CD4-positive, alpha-beta T cell treated with Interleukin-6 at 100 ng/mL for 8 hours (primary cell): Measurements from ENCODE around the gene LCE3A.
"Not testable (repeated sequence)": the region's sequence is repeated elsewhere in the genome, so short reads cannot be mapped to it uniquely, and the experiment has no call there.

Source experiments
- DNase-seq: peaks from one replicate; pipeline ENCODE4 v3.0.0-alpha.2; 2020; ENCODE audit warnings: mixed read lengths, low spot score

Gene LCE3A, protein sequence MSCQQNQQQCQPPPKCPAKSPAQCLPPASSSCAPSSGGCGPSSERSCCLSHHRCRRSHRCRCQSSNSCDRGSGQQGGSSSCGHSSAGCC

GRCh38 chr1:152622803-152623202 is at the start of gene LCE3A:
LCE3A (minus strand) TSS chr1:152623103; CDS start chr1:152623103, 0 bp downstream.
- no peak for DNase-seq

DNA sequence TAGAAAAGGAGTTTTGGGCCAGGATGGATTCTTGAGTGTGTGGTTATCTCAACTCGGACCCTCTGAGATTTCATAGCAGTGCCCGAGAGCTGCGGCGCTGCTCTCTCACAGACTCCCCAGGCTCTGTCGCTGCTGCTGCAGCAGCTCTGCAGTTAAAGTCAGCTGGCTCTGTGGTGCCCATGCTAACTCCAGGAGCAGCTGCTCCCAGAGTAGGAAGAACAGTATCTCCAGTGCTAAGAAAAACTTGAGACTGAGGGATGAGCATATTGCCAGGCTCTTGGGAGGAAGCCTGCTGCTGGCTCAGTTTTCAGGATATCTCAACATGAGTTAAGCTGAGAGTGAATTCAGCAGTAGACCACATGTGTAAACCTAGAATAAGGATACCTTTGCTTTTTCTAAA is 44.7 kb upstream of the LCE3A start:
- DNase-seq = no peak

DNA sequence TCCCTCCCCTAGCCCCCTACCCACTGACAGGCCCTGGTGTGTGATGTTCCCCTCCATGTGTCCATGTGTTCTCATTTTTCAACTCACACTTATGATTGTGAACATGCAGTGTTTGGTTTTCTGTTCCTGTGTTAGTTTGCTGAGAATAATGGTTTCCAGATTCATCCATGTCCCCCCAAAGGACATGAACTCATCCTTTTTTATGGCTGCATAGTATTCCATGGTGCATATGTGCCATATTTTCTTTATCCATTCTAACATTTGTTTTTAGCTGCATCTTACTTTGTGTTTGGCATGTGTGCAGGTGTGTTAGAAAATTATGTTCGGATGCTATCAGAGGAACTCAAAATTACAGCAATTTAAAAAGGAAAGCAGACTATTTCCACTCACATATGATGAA is 43.3 kb upstream of the LCE3A start:
- not testable (repeated sequence) for DNase-seq

DNA sequence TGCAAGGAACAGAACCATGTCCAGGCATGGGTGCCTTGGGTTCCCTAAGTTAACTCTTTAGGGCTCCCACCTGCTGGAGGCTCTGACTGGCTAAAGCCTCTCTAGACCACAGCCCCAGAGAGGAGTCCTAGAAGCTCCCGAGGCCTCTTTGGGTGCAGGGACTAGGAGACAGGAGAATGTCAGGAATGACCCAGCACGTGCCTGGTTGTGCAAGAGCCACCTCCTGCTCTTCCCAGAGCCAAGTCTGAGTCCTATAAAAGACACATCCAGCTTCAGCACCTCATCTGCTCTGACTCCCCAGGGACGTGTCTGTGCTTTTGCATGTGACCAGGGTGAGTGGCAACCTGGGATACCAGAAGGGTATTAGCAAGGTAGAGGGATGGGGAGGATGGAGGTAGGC is 40.2 kb upstream of the LCE3A start, which contains the start of gene LCE2D:
Gene LCE2D, plus strand, starts transcription at position 283 of the 400 bp plus-strand sequence. CDS start 726 bp downstream, outside the sequence.
- no peak for DNase-seq

DNA sequence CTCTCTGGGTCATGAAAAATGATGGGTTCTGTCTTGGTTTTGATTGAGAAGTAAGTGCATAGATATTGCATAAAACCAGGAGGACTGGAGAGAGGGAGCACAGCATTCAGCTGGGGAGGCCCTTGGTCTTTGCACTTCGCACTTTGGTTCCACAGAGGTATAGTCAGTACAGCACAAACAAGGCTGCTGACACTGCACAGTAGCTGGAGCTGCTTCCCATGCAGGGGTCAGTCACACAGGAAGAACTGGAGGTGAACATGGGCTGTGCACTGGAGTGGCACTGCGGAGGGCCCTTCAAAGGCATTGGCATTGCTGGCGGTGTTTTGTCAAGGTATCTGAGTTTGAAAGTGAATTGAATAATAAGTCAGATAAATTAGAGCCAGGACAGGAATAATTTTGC is 35.7 kb upstream of the LCE3A start:
- no peak for DNase-seq

GRCh38 chr1:152657677-152658076 is 34.8 kb upstream of the LCE3A start:
- no peak for DNase-seq

GRCh38 chr1:152656459-152656858 is 33.6 kb upstream of the LCE3A start:
- DNase-seq = no peak

DNA sequence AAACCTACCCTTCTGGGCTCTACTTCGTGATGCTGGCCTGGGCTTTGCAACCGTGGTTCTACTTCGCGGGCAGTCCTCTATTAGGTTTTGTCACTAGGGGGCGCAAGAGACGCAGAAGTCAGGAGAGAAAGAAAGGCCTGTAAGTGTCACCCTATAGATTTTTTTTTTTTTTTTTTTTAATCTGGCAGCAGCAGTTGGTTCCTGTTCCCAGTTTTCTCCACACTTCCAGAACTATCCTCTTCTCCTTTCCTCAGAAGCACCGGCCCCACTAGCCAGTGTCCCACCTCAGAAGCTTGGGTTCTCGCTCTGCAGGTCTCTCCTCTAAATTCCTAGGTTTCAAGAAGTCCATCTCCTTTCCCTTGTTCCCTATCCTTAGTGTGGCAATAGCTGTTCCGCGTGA is 31.2 kb upstream of the LCE3A start:
- peak; percentile 14 for DNase-seq

GRCh38 chr1:152646656-152647055 is 23.8 kb upstream of the LCE3A start:
- DNase-seq = no peak

DNA sequence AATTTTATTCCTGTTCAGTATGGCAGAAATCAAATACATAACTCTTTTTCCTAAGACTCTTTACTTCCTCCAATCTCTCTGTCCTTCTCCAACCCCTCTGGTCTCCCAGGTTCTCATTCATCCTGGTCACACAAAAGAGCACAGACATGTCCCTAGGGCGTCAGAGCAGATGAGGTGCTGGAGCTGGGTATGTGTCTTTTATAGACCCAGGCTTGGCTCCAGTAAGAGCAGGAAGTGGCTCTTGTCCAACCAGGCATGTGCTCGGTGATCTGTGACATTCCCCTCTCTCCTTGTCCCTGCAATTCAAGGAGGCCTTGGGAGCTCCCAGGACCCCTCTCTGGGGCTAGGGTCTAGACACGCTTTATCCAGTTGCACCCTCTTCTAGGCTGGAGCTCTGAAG is 22.2 kb upstream of the LCE3A start:
- DNase-seq = no peak

DNA sequence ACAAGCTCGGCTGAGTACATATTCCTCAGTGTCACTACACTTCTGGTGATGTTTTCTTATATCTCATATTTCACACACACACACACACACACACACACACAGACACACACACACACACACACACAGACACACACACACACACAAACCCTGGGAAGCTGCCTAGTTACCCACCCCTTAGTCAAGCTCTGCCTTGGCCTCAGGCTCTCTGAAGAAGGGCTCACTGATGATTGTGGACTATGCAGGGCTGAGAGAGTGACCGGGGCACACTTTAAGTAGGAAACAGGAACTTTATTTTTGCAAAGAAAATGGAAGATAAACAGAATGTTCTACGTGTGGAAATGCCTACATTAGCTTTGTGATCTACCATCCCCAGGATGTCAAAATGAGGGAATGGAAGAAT is 21.0 kb upstream of the LCE3A start:
- no peak for DNase-seq

- DNase-seq = no peak
Observed at GRCh38 chr1:152640351-152640750, 17.4 kb upstream of the LCE3A start.

GRCh38 chr1:152630596-152630995 is 7.7 kb upstream of the LCE3A start:
- no peak for DNase-seq

GRCh38 chr1:152626744-152627143 is 3.8 kb upstream of the LCE3A start:
- no peak for DNase-seq

DNA sequence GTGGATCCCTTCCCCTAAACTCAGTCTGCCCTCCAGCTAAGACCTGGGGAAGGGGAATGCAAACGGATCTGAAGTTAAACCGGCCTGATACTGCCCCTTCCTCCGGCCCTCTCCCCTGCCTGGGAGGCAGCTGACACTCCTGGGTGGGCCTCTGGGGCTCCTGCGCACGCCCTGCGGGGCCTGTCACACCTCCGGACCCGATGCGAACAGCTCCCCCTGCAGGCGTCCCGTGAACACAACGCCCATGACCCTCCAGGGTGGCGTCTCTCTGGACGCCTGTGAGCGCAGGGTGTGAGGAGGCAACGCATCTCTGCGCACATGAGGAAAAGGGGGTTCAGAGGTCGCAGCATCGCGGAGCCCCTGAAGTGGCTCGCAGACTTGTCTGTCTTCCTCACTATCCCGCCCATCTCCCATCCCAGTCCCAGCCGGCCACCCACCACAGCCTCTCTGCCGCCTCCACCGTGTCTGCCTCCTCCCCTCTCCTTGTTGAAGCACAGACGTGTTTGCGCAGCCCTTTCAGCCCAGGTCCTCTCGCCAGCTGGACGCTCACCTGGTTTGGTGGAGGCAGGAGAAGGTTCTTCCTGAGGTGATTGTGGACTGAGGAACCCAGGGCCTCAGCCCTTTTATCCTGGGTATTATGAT is 421 bp upstream of the LCE3A start:
- no peak for DNase-seq

DNA sequence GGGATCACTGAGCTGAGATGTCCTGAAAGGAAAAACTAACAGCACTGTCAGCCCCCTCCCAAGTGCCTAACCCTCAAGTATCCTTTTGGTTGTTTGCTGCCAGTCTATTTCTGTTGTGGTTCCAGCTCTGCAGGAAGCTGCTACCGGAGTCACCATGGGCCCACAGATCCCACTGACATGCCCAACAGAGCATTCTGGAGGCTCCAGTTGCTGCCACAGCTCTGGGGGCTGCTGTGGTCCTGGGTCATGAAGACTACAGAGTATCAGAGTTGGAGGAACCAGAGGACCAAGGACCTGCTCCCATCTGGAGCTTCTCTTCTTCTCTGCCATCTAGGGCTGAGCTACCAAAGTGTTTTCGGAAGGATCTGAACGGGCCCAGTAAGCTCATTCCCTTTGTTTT is 910 bp downstream of the LCE3A start:
- no peak for DNase-seq

GRCh38 chr1:152613511-152613910 is 9.4 kb downstream of the LCE3A start, which contains the start of gene LCE3B:
LCE3B (plus strand) TSS chr1:152613811; CDS start chr1:152613811, 0 bp downstream.
- DNase-seq = no peak

DNA sequence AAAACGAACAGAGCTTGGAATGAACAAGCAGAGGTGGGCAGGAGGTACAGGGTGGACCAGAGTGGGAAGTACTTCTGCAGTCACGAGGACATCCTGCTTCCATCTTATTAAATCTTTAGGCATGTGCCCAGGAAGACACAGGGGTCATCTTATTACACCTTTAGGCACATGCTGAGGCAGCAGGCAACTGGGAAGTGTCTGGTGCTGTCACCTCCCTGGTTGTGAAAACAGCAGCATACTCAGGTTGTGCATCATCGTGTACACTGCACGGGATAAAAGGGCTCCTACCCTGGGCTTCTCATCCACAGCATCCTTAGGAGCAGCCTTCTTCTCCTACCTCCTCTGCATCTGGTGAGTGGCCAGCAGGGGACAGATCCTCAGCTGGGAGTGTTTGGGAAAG is 23.0 kb downstream of the LCE3A start, which contains the start of gene LCE3C:
Gene LCE3C, plus strand, starts transcription at position 301 of the 400 bp plus-strand sequence. CDS start 498 bp downstream, outside the sequence.
- DNase-seq = no peak

DNA sequence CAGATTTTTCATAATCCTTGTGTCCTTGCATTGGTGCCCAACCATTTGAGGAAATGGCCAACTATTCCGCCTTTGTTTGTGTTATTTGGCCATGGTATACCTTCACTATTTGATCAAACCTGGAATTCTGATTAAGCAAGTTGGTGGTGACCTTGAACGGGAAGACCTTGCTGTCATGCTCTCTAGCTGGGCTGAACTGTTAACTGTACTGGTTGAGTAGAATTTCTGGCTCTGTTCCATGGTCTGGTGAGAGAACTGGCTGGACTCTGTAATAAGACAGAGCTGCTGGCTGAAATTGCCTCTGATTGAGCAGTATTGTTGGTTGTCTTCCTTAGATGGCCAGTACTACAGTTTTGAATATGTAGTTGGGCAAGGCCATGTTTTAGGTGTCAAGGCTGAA is 25.9 kb downstream of the LCE3A start:
- DNase-seq = no peak

DNA sequence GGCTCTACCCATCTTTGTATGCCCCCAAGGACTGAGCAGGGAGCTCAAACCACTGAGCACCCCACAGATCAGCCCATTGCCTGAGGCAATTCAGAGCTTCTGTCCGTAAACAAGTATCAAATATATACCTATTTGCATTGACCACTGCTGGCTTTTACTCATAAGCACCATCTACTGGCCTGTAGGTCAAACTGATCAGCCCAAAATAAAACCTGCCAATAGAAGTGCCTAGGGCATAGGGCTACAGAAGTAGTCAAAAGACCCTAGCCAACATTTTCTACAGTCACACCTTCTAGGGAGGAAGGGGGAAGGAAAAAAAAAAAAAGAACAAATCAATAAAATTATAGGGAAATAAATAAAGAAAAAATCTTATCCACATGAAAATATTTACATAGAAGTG is 37.3 kb downstream of the LCE3A start:
- no peak for DNase-seq

DNA sequence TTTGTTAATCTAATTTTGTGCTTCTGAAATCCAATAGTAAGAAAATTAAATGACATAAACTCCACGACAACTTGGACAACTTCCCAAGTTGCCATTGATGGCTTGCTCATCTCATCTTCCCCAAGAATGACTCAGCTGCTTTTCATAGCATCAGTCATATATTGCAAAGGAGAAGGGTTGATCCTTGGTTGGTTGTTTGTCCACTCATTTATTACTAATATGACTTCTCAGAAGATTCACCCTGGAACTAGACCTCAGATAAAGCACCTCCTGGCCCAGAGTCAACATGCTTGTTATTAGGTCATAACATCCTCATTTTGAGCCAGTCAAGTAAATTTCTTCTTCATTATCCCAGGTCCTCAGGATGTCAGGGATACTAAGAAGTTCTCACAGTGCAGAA is 40.3 kb downstream of the LCE3A start:
- no peak for DNase-seq

DNA sequence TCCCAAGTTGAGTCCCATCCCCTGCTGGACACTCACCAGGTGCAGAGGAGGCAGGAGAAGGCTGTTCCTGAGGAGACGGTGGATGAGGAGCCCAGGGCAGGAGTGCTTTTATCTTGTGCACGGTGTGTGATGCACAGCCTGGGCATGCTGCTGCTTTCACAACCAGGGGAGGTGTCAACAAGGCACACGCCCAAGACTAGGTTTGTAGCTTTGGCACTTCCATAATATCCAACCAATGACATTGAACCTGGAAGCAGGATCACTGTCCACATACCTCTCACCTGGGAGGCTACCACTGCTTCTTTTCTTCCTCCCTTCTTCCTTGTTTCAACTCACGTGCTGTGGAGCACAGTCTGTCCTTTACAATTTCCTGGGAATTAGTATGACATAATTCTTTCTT is 42.5 kb downstream of the LCE3A start, which contains the start of gene LCE3D:
Gene LCE3D, minus strand, starts transcription at position 84 of the 400 bp plus-strand sequence. CDS start 580 bp downstream, outside the sequence.
- DNase-seq = no peak

DNA sequence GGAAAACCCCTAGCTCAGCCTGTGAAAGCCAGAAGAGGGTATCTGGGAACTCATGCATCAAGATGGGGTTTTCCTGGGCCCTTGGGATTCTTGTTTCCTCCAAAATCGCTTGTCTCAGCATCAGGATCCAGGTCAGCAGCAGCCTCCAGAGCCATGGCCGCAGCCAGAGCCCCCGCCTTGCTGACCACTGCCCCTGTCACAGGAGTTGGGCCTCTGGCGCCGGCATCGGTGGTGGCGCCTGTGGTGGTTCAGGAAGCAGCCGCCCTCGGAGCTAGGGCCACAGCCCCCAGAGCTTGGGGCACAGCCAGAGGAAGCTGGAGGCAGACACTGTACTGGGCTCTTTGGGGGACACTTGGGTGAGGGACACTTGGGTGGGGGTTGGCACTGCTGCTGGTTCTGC is 43.4 kb downstream of the LCE3A start:
- not testable (repeated sequence) for DNase-seq

DNA sequence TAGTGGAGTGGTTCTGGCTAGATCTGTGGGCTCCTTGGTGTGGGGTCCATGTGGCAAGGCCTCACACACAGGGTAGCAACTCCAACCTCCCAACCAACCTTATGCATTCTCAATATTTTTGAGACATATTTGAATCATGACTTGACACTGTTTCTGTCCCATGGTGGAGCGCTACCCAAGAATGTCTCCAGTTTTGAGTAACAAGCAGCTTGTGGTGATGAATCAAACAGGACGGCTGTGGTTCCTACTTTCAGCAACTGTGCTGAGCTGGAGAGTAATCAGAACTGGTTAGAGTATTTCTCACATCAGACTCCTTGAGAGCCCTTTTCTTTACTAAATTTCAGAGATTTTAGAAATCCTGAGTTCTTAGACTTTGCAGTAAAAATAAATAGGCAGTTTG is 45.7 kb downstream of the LCE3A start:
- DNase-seq = no peak
